Activated CD8-positive, alpha-beta memory T cell treated with anti-CD3 and anti-CD28 coated beads for 24 hours (primary cell): Measurements from ENCODE around the gene C1orf198.

Experiments used
- DNase-seq: peaks from one replicate; pipeline ENCODE4 v3.0.0-alpha.2; 2020

The C1orf198 gene

DNA sequence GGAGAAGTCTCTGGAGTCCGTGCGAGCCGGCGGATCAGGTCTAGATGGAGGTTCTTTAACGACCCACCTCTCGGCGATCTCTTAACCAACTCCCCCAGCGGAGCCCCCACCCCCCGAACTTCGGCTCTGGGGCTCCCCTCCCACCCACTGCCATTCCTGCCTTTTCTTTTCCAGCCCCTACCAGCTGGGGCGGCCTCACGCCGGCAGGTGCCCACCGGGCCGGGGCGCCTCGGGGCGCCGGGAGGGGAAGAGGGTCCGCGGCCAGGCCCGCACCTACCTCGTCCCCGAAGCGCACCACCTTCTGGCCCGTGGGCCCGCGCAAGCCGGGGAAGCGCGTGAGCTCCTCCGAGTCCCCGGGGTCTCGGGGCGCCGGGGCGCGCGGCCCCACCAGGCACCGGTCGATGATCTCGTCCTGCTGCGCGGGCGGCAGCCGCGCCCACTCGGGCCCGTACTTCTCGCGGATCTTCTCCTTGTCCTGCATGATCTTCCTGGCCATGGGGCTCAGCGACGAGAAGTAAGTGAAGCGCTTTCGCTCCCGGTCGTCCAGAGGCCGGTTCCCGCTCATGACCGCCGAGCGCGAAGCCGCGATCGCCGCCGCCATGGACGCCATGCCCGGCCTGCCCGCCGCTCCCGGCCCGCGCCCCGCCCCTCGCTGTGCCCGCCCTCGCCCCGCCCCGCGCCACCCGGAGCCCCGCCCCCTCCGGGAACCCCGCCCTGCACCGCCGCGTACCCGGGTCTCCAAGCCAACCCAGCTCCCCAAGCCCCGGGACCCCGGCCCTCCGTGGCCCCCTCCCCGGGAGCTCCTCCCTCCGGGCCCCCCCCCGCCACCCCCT, at the start of gene C1orf198:
TSS of gene C1orf198 (minus strand) at position 619 of the 833 bp plus-strand sequence. CDS start at position 610, 9 bp downstream.
- peak; percentile 93 for DNase-seq

- DNase-seq: peak; percentile 83
These were observed 49.2 kb upstream of the C1orf198 start for GRCh38 chr1:230917284-230918135.

GRCh38 chr1:230916587-230917283, 48.4 kb upstream of the C1orf198 start:
- no peak for DNase-seq

DNA sequence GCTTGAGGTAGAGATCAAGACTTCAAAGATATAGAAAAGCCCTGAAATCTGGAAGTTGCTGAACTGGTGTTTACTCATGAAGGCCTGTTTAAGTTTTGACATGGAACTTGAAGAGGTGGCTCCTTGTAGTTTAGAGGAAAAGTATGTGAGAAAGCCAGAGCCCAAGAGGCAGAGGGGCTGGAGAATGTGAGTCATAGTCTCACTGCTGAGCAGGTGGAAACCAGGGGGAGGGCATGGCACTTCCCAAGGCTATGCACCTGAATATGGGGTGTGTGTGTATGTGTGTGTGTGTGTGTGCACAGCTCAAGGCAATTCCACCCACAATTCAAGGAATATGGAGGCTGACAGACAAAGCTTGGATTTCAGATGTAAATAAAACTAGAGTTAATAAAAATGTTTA, 46.8 kb upstream of the C1orf198 start:
- no peak for DNase-seq

DNA sequence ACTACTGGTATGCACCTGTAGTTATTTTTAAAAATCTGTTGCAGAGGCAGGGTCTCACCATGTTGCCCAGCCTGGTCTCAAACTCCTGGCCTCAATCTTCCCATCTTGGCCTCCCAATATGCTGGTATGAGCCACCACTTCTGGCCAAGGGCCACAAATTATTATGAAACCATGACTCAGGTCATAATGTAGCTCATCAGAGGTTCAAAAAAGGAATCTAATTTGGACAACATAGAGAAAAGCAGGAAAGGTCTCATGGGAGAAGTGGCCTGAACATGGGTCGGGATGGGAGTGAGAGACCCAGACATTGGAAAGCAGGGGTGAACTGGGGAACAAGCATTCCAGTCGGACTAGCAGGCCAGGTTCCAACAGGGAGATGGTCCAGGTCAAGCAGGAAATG, 45.2 kb upstream of the C1orf198 start:
- no peak for DNase-seq

DNA sequence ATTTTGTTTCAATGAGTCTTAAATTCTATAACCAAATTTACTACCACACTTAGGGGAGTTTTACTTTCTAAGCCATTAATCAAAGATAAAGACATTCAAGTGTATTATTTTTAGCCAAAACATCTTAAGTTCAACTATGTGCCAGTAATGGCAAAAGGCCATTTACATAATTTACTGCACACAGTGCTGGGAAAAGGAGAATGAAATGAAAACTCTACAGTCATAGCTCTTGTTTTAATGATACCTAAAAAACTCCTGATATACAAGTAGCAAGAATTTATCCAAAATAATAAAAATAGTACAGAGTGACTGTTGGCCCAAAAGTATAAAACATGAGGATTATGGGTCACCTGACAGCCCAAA, 42.4 kb upstream of the C1orf198 start:
- no peak for DNase-seq

- no peak for DNase-seq
These were observed 41.8 kb upstream of the C1orf198 start for GRCh38 chr1:230909974-230910754.

DNA sequence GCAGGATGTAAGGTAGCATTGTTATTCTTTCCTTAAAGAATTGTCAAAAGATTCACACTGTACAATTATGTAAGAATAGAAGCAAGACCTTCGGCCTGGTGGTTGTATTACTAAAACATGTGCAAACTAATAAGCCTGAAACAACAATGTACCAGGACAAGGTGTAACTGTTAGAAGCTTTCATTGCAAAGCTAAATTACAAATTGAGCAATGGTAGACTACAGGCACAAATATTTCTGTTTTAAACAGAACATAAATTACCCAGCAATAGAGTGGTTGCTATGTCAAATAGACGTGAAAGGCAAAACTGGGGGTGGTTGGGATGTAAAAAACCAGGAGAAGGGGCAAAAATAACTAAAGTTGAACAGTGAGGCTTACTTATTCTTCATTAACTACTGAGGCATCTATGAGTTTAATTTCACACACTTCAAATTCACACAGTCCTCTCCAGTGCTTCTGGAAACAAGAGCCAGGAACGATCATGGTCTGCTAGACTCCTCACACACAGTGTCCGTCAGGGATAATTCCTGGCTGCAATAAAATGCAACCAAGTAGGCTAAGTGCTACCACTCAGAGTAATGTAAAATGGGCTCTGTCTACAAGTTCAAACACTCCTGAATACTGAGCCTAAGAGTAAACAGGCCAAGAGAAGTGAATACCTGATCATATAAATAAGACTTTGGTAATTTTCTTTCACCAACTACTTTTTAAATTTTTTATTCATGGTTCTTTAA, 39.3 kb upstream of the C1orf198 start:
- no peak for DNase-seq

- no peak for DNase-seq
These were observed 37.9 kb upstream of the C1orf198 start for GRCh38 chr1:230906226-230906625.

- no peak for DNase-seq
These were observed 37.4 kb upstream of the C1orf198 start for GRCh38 chr1:230905733-230906132.

- no peak for DNase-seq
These were observed 34.1 kb upstream of the C1orf198 start for GRCh38 chr1:230902349-230902923.

- DNase-seq: no peak
These were observed 33.4 kb upstream of the C1orf198 start for GRCh38 chr1:230901671-230902070.

DNA sequence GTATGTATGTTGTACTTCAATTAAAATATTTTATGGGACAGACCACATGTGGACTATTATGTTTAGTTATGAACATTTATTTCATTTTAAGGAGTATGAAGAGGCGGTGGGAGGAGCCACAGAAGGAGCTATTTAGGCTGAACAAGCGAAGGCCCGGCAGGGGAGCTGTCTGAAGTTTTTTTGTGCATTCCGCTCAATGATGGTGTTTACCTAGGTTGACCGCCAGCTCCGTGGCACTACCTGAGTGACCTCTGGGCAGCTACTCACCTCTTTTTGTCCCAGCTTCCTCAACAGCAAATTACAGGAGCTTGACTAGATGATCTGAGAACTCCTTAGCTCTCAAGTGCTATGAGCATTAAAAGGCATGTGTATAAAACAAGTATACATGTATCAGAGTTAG, 32.7 kb upstream of the C1orf198 start:
- DNase-seq: no peak

GRCh38 chr1:230899841-230900251, 31.5 kb upstream of the C1orf198 start:
- DNase-seq: no peak

- no peak for DNase-seq
These were observed 30.4 kb upstream of the C1orf198 start for GRCh38 chr1:230898748-230899147.

DNA sequence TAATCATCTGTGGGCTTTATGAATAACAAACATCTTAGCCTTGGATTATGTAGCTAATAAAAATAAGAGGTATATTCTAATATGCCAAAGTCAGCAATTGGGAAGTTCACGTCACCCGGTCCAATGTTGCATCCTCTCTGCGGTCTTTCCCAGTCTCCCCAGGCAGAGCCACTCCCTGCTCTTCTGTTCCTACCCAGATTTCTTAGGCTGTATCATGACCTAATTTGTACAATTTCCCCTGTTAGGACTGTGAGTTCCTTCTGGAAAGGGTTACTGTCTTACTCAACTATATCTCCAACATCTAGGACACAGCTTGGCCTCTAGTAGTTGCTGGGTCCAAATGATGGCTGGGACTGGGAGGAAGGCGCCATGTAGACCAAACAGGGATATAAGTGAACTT, 29.8 kb upstream of the C1orf198 start:
- no peak for DNase-seq

GRCh38 chr1:230896779-230897178, 28.5 kb upstream of the C1orf198 start:
- no peak for DNase-seq

DNA sequence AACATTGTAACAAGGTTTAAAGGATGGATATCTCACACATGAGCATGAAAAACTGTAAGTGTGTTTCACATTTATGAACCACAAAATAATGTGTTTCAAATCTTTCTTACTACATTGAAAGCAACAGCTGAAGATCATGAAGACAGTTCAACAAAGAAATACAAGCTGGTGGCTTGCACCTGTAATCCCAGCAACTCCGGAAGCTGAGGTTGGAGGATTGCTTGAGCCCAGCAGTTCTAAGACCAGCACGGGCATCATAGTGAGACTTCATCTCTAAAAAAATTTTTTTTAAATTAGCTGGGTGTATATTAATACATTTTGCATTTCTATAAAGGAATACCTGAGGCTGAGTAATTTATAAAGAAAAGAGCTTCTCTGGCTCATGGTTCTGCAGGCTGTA, 27.1 kb upstream of the C1orf198 start:
- DNase-seq: no peak

GRCh38 chr1:230894664-230895063, 26.3 kb upstream of the C1orf198 start:
- DNase-seq: no peak

GRCh38 chr1:230894032-230894431, 25.7 kb upstream of the C1orf198 start:
- no peak for DNase-seq

DNA sequence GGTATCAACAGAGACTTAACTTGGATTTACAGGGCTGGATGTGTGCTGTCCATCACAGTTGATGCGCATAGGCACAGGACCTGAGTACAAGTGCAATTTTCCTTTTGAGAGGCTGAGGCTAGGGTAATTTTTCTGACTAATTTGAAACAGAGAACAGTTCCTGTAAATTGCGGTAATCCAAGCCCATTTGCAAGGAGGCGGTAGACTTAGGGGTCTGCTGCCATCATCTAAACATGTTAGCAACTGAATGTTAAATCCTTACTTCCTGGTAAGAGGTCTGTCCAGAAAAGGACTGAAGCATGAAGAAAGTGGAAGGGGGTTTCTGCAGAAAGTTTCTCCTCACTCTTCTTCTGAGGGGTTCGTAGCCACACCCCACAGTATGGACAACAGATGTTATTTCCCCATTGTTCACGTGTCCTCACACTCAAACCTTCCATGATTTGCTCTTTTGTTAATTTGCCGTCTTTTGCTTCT, 23.7 kb upstream of the C1orf198 start:
- DNase-seq: no peak
